SK-N-MC (cell line): ENCODE measurements around the gene C6orf136.
"Not testable (repeated sequence)": the region's sequence is repeated elsewhere in the genome, so short reads cannot be mapped to it uniquely, and the experiment has no call there.

Experiments used
- DNase-seq: peaks from one replicate; pipeline ENCODE4 v3.0.0-alpha.2; 2011; ENCODE audit warnings: low read depth, low spot score
- H3K27ac ChIP-seq: fragments of 200-600 bp; sonication (generic); 2 replicates; pipeline ENCODE4 v1.5.1; 2016; ENCODE audit warnings: mixed run types
- H3K36me3 ChIP-seq: fragments of 200-600 bp; sonication (generic); 2 replicates; pipeline ENCODE4 v1.6.1; 2017; ENCODE audit warnings: antibody characterized with exemption, low read length, mixed read lengths; ENCODE audit not compliant: insufficient read depth
- H3K4me3 ChIP-seq: fragments of 200-600 bp; sonication (generic); 2 replicates; pipeline ENCODE4 v1.5.1; 2016
- H3K9ac ChIP-seq: fragments of 200-600 bp; sonication (generic); 2 replicates; pipeline ENCODE4 v1.8.0; 2017; ENCODE audit warnings: mixed run types, mixed read lengths; ENCODE audit not compliant: insufficient read length
- H3K9me3 ChIP-seq: fragments of 200-600 bp; sonication (generic); 2 replicates; pipeline ENCODE4 v1.6.1; 2017; ENCODE audit warnings: low read depth, mild to moderate bottlenecking, antibody characterized with exemption, low read length, moderate library complexity, mixed read lengths
- EZH2 ChIP-seq: fragments of 200-600 bp; sonication (generic); IDR thresholded peaks from one replicate; pipeline ENCODE4 v1.6.1; 2017; ENCODE audit warnings: antibody characterized with exemption
- FOXP2 ChIP-seq: optimal IDR thresholded peaks from 2 replicates; pipeline ENCODE3; 2011; ENCODE audit warnings: mild to moderate bottlenecking, moderate library complexity; ENCODE audit not compliant: insufficient read depth; ENCODE audit errors: extremely low read length, control extremely low read depth
- POLR2AphosphoS5 ChIP-seq: IDR thresholded peaks from 2 replicates; pipeline ENCODE4 v1.6.1; 2012; ENCODE audit warnings: mild to moderate bottlenecking, low read depth, low read length, borderline replicate concordance

The C6orf136 gene

DNA sequence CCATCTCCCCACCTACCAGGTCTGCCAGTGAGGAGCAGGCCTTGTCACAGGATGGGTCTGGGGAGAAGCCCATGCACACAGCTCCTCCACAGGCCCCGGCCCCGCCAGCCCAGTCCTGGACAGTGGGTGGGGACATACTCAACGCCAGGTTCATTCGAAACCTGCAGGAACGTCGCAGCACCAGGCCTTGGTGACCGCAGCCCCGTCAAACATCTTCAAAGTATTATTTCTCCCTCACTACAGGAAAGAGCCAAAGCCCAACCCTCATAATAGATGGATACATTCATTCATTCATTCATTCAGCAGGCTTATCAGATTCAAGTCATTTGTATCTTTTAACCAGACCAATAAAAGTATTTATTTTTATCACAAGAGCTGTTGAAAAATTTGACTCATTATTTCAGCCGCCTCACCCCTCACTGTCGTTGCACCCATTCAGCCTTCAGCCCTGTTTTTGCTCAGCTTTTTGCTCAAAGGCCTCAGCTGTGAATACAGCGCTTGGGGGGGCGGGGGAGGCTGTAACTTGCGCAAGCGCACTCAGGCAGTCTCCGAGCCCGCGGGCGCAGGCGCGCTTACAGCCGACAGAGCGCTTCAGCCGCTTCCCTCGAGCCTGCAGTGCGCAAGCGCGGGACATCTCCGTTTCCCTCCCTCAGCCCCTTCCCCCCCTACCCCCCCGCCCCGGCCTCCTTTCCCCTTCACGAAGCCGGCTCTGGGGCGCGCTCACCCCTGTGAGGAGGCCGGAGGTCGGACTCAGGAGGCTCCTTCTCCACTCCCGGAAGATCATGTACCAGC is at the start of gene C6orf136:
Gene C6orf136 (plus strand): TSS at position 684 of the 792 bp plus-strand sequence. CDS start 99 bp downstream, at position 783.
- peak within 1 kb of the TSS; percentile 90 for H3K9ac ChIP-seq
- H3K9me3 ChIP-seq: no peaks in the 10 kb centered on the region
- no peak for TF ChIP-seq EZH2
- TF ChIP-seq POLR2AphosphoS5: no peak
- no peak for TF ChIP-seq FOXP2
- peak within 1 kb of the TSS; percentile 57; the same call in 1 of the 2 replicates for H3K27ac ChIP-seq
- DNase-seq: peak; percentile 71
- H3K36me3 ChIP-seq: peaks cover 35% of the 10 kb centered on the region
- H3K4me3 ChIP-seq: peak within 1 kb of the TSS; percentile 87

- peak; percentile 62 for DNase-seq
Measured at GRCh38 chr6:30597315-30598144, 49.4 kb upstream of the C6orf136 start.

GRCh38 chr6:30598912-30599624 is 47.9 kb upstream of the C6orf136 start:
- no peaks in the 10 kb centered on the region for H3K9me3 ChIP-seq
- DNase-seq: no peak
- peaks cover 47% of the 10 kb centered on the region for H3K36me3 ChIP-seq

More at GRCh38 chr6:30597315-30598144, 49.4 kb upstream of the C6orf136 start:
- not testable (repeated sequence) for H3K27ac ChIP-seq, H3K9me3 ChIP-seq, H3K4me3 ChIP-seq, H3K9ac ChIP-seq
- peaks cover 41% of the 10 kb centered on the region for H3K36me3 ChIP-seq

DNA sequence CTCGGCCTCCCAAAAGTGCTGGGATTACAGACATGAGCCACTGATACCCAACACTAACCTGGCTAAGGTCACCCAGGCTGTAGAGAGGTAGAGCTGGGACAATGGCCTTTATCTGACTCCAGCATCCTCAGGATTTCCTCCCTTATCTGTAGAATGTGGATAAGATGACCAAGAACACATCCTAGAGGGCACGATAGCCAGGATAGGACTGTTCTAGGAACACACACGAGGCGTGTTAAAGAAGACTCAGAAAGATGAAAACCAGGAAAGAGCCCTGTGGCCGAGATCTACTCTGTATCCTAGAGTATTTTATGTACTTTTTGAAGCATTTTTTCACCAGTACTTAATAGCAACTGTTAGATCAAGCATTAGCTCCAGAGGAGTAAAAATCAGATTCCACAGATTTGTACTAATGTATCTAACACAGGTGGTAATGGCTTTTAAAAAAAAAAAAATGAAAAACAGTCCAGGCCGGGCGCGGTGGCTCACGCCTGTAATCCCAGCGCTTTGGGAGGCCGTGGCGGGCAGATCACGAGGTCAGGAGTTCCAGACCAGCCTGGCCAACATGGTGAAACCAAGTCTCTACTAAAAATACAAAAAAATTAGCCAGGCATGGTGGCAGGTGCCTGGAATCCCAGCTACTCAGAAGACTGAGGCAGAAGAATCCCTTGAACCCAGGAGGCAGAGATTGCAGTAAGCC is 47.2 kb upstream of the C6orf136 start:
- DNase-seq: no peak
- Histone ChIP-seq H3K9ac (no peak overlapping the region), H3K4me3 (no peak overlapping the region), H3K36me3 (peaks cover 48% of the 10 kb centered on the region), H3K27ac (peak overlapping the region; percentile 64; the same call in 1 of the 2 replicates), H3K9me3 (no peaks in the 10 kb centered on the region)
- no peak for TF ChIP-seq FOXP2
- TF ChIP-seq POLR2AphosphoS5: peak; percentile 25; the same call in 1 of the 2 replicates

More at GRCh38 chr6:30598912-30599624, 47.9 kb upstream of the C6orf136 start:
- no peak overlapping the region for H3K9ac ChIP-seq
- H3K27ac ChIP-seq: peak overlapping the region; percentile 64; the same call in 1 of the 2 replicates
- no peak overlapping the region for H3K4me3 ChIP-seq
- no peak for TF ChIP-seq FOXP2
- TF ChIP-seq EZH2: no peak
- TF ChIP-seq POLR2AphosphoS5: 0 out of 2 replicates have a peak, but pooled peaks have one; percentile 5

- Histone ChIP-seq H3K4me3 (no peak overlapping the region), H3K9me3 (no peaks in the 10 kb centered on the region), H3K27ac (peak overlapping the region; percentile 57; the same call in 1 of the 2 replicates), H3K9ac (no peak overlapping the region), H3K36me3 (peaks cover 52% of the 10 kb centered on the region)
- TF ChIP-seq EZH2: no peak
- peak; percentile 13; the same call in 1 of the 2 replicates for TF ChIP-seq POLR2AphosphoS5
- no peak for DNase-seq
Measured at GRCh38 chr6:30600451-30600961, 46.4 kb upstream of the C6orf136 start.

GRCh38 chr6:30601436-30601814 is 45.5 kb upstream of the C6orf136 start:
- no peak for DNase-seq
- peaks cover 61% of the 10 kb centered on the region for H3K36me3 ChIP-seq
- H3K4me3 ChIP-seq: no peak overlapping the region
- no peak overlapping the region for H3K9ac ChIP-seq
- H3K27ac ChIP-seq: no peak overlapping the region
- TF ChIP-seq EZH2 (no peak), POLR2AphosphoS5 (no peak), FOXP2 (no peak)
- no peaks in the 10 kb centered on the region for H3K9me3 ChIP-seq

GRCh38 chr6:30601815-30602641 is 44.9 kb upstream of the C6orf136 start:
- TF ChIP-seq FOXP2 (no peak), EZH2 (no peak), POLR2AphosphoS5 (no peak)
- Histone ChIP-seq H3K27ac (no peak overlapping the region), H3K9ac (no peak overlapping the region), H3K9me3 (no peaks in the 10 kb centered on the region), H3K4me3 (no peak overlapping the region), H3K36me3 (peaks cover 67% of the 10 kb centered on the region)
- no peak for DNase-seq
